HEK293 (cell line): ENCODE data around the gene MNX1.

Experiments
- CTCF ChIP-seq: fragments of 450-650 bp; formaldehyde crosslinking; IDR thresholded peaks from 2 replicates; pipeline ENCODE4 v1.5.1; 2016; ENCODE audit warnings: missing biosample characterization, missing genetic modification characterization
- GLIS1 ChIP-seq: fragments of 450-650 bp; formaldehyde crosslinking; IDR thresholded peaks from 2 replicates; pipeline ENCODE4 v1.5.1; 2016; ENCODE audit warnings: missing biosample characterization, missing genetic modification characterization
- HOXC10 ChIP-seq: sonication (generic); formaldehyde crosslinking; IDR thresholded peaks from 2 replicates; pipeline ENCODE4 v1.8.1; 2023; ENCODE audit warnings: mild to moderate bottlenecking, missing genetic modification reagents
- IKZF3 ChIP-seq: fragments of 450-650 bp; IDR thresholded peaks from 2 replicates; pipeline ENCODE4 v1.5.0; 2018; ENCODE audit warnings: missing biosample characterization, mild to moderate bottlenecking, missing genetic modification characterization, moderate library complexity
- REST ChIP-seq: fragments of 450-650 bp; formaldehyde crosslinking; IDR thresholded peaks from 2 replicates; pipeline ENCODE4 v1.5.1; 2016; ENCODE audit warnings: missing biosample characterization, missing genetic modification characterization
- SP2 ChIP-seq: fragments of 450-650 bp; formaldehyde crosslinking; IDR thresholded peaks from 2 replicates; pipeline ENCODE4 v1.5.1; 2016; ENCODE audit warnings: missing biosample characterization, missing genetic modification characterization
- ZNF184 ChIP-seq: fragments of 450-650 bp; IDR thresholded peaks from 2 replicates; pipeline ENCODE4 v1.5.1; 2018; ENCODE audit warnings: missing biosample characterization, mild to moderate bottlenecking, missing genetic modification characterization
- ZNF274 ChIP-seq, 2 experiments: fragments of 200-500 bp in 1 of 2; fragments of 450-650 bp in 1 of 2; sonication (Bioruptor generic) in 1 of 2; formaldehyde crosslinking in 1 of 2; IDR thresholded peaks; 2 replicates each; pipeline versions ENCODE4 v1.5.1 to v1.6.1; 2014 to 2016; ENCODE audit warnings: borderline replicate concordance in 1 of 2, inconsistent platforms in 1 of 2, low read length in 1 of 2, missing biosample characterization in 1 of 2, missing genetic modification characterization in 1 of 2
- ZNF335 ChIP-seq: fragments of 450-650 bp; formaldehyde crosslinking; conservative IDR thresholded peaks from 2 replicates; pipeline ENCODE4 v1.5.1; 2016; ENCODE audit warnings: missing biosample characterization, missing genetic modification characterization
- ZNF513 ChIP-seq: fragments of 450-650 bp; IDR thresholded peaks from 2 replicates; pipeline ENCODE4 v1.5.1; 2018; ENCODE audit warnings: missing biosample characterization, missing genetic modification characterization
- ZNF621 ChIP-seq: fragments of 450-650 bp; formaldehyde crosslinking; IDR thresholded peaks from 2 replicates; pipeline ENCODE4 v1.5.1; 2017; ENCODE audit warnings: missing biosample characterization, missing genetic modification characterization
- ZNF626 ChIP-seq: fragments of 450-650 bp; sonication (Bioruptor Pico); formaldehyde crosslinking; IDR thresholded peaks from 2 replicates; pipeline ENCODE4 v1.5.1; 2018; ENCODE audit warnings: missing biosample characterization, missing genetic modification characterization, inconsistent platforms
- ZNF785 ChIP-seq: fragments of 450-650 bp; formaldehyde crosslinking; IDR thresholded peaks from 2 replicates; pipeline ENCODE4 v1.5.1; 2016; ENCODE audit warnings: missing biosample characterization, missing genetic modification characterization

- no peak for TF ChIP-seq GLIS1 (tag by site-specific recombination)
- TF ChIP-seq CTCF, result no peak
- TF ChIP-seq ZNF626 (tag by site-specific recombination), result no peak
- no peak for TF ChIP-seq ZNF785 (tag by site-specific recombination)
- TF ChIP-seq ZNF621, result no peak
- TF ChIP-seq ZNF335, result no peak
- no peak for TF ChIP-seq HOXC10 (CRISPR knock-in tag)
- no peak for TF ChIP-seq SP2 (tag by site-specific recombination)
- no peak for TF ChIP-seq IKZF3 (tag by site-specific recombination)
- TF ChIP-seq ZNF274 (IDR thresholded peaks at IDR 0.05; ENCODE audit: low read length), result no peak
- no peak for TF ChIP-seq ZNF274 (tag by site-specific recombination; IDR thresholded peaks at IDR 0.05; ENCODE audit: borderline replicate concordance)
- TF ChIP-seq REST (tag by site-specific recombination), result no peak
- no peak for TF ChIP-seq ZNF184 (tag by site-specific recombination)
- no peak for TF ChIP-seq ZNF513 (tag by site-specific recombination)
Measured at GRCh38 chr7:157006205-157006747, 4.2 kb downstream of the MNX1 start.
